Stimulated activated CD4-positive, alpha-beta T cell treated with anti-CD3 and anti-CD28 coated beads, TNF-alpha, amount 100 ng/mL, for 48 hours (primary cell): ENCODE measurements around the gene LYVE1.

ENCODE experiments used
- DNase-seq, 3 donors: peaks; one replicate each; pipeline ENCODE4 v3.0.0-alpha.2; 2020; ENCODE audit warnings: low read depth in 3 of 3

Gene LYVE1

DNA sequence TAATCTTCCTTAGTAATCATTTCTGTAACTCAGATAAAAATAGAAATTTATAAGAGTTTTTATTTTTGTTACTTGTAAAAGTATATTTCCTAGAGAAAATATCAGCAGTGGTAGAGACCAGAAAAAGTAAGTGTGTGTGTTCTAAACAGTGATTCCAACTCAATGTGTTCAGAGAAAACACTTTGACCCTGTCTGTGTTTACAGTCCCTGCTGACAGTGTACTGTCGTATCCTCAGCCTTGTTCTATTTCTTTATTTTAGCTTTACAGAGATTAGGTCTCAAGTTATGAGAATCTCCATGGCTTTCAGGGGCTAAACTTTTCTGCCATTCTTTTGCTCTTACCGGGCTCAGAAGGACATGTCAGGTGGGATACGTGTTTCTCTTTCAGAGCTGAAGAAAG lies 10.2 kb downstream of the LYVE1 start:
- DNase-seq, result no peak

DNA sequence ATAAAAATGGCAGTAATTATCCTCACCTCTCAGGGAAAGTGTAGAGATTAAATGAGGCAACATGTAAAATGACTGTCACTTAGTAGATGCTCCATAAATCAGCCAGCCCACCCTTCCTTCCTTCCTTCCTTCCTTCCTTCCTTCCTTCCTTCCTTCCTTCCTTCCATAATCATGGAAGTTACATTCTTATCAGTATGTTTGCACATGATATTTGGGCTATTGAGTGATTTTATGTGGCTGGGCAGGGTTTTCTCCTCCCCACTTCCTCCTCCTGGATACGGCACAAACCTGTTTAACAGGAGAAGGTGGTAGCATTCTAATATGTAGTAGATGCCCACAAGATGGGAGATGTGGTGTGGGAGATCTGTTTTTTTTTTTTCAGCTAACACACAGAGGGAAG lies 11.9 kb downstream of the LYVE1 start:
- DNase-seq, result no peak

DNA sequence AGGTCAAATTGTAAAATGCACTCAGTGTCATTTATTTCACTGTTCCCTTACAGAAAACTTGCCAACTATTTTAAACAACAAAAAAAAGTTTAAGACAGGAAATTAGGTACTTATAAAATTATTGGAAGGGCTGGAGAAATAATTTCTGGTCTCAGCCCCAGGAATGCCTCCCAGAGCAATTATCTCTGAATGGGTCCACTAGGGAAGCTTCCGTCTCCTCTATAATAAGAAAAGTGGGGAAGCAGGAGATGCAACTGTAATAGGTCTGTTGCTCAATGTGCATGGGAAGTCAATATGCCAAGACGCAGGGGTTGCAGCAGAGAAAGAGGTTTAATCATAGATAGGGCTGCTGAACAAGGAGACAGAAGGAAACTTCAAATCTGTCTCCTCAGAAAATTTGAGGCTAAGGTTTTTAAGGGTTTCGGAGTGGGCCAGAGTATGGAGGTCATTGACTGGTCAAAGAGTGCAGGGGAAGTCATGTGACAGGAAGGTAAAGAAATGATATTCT lies 16.6 kb downstream of the LYVE1 start:
- DNase-seq, result no peak

DNA sequence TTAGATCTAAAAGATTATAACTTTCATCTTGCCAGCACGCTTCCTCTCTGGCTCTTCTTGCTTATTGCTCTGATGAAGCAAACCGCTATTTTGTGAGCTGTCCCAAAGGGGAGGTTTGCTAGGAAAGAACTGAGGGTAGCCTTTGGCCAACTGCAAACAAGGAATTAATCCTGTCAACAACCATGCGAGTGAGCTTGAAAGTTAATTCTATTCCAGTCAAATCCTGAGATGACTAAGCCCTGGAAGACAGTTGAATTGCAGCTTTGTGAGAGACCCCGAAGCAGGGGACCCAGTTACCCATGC lies 17.2 kb downstream of the LYVE1 start:
- no peak for DNase-seq

DNA sequence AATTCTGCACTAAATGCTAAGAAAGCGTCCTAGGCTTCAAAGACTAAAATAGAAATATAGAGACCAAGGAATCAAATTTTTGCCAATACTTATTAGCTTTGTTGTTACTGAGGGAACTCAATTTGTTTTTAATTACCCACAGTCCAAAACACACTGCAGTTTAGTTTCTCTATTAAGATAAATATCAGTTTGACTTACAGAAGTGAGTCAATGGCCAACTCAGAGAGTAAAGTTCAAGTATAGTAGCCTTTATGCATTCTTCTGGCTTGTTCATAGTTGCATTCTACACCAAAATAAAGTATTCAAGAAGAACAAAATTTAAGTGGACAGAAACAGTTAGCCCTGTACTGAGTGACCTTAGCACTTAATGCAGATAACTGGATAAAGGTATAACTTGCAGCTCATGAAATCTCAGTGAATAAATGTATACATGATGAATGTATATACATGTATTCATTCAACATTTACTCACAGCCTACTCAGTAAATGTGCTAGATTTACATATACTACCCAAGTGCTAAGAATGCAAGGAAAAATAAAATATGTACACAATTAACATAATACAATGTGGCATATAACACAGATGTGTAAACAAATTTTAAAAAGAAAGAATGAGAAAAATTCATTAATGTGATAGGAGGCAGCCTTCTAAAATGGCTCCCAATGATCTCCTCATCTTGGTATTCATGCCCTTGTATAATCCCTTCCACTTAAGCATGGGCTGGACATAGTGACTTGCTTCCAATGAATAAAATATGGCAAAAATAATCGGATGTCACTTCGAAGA lies 17.8 kb downstream of the LYVE1 start:
- no peak for DNase-seq

DNA sequence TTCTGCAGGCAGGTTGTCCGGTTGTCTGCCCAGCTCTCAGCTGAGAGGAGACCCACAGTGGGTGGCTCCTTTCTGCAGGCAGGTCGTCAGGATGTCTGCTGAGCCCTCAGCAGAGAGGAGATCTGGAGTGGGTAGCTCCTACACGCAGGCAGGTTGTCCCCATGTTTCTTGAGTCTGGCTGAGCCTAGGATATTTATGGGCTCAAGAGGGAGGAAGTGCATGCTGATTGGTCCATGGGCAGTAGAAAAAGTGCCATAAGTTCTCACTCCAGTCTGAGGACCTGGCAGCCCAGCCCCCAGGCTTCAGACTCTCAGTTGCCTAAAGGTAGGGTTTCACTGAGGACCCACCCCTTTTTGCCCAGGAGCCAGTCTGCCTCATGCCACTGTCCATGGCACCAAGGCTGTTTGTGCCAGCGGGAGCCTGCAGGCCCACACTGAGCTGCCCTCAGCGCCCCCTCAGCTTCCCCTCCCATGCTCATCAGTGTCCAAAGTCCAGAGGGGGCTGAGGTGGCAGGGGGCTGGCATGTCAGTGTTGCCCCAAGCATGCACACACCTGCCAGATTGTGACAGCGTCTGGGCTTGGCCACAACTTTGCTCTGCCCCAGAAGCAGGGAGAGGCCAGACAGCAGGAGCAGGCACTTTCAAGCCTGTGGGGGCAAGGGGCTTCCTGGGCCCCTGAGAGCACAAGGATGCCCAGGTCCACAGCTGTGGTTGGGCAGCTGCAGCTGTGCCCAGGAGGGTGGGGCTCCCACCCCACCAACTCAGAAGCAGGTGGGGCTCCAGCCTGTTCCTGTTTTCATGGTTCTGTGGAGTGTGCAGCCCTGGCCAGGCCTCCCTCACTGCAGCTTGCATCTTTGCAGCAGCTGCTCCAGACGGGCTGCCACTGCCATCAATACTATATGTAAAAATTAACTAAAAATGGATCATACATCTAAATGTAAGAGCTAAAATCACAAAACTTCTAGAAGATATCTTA lies 23.7 kb downstream of the LYVE1 start:
- DNase-seq, result no peak

DNA sequence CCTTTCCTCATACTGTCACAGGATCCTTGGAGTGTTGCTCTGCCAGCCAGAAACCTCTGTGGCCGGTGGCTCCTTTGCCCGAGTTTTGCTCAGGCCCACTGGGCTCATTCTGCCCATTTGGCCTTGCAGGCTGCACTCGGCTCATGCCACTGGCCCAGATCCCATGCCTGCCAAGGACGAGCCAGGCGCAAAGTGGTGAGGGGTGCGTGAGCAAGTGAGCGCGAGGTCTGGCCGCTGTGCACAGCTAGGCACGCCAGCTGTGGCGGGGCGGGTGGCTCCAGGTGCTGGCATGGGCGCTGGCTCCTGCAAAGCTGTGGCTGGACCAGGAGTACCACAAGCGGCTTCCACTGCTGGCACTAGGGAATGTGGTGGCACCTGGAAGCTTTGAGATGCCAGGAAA lies 24.7 kb downstream of the LYVE1 start:
- DNase-seq, result no peak

DNA sequence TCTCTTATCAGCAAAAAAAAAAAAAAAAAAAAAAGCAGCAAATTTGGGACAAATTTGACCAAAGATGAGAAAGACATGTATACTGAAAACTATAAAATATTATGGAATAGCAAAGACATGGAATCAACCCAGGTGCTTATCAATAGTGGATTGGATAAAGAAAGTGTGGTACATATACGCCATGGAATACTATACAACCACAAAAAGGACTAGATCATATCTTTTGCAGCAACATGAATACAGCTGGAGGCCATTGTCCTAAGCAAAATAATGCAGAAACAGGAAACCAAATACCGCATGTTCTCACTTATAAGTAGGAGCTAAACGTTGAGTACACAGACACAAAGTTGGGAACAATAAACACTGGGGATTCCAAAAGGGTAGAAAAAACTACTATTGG lies 25.7 kb downstream of the LYVE1 start:
- no peak for DNase-seq

DNA sequence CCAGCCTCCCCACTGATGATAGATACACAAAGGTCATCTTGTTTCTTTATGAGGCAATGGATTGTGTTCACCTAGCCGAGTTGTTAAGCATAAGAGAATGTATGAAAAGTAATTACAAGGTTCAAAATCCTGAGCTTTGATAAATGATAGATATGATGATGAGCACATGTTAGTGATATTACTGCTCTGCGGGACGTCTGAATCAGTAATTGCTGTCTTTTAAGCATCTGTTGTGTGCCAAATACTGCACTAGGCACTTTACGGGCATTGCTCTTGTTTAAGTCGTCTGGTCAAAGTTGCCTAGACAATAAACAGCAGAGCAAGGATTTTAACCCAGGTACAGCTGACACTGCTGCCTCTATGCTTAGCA lies 26.9 kb downstream of the LYVE1 start:
- no peak for DNase-seq

DNA sequence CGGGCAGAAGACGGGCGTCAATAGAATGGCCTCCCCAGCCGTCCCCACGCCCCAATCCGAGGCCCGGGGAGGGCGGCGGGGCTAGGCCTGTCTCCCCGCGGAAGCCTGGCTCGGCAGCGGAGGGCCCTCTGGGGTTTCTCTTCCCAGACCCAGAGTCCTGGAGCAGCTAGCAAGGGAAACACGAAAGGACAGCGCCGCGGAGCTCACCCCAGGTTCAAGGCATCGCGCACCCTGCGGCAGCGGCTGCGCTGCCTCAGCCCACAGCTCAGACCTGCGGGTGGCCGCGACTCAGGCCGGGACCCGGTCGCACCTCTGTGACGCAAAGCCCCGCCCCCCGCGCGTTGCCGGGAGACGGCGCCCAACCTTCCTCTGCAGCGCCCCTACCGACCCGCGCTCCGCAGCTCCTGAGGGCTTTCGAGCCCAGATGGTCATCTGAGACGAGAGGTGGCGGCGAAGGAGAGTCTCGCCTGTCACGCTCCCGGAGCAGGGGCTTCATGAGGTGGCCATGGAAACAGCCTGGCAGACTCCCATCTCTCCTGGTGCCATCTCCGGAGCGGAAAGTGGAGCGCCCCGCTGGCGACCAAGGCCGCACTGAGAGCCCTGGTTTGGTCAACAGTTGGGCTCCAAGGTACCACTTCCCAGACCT lies 27.4 kb downstream of the LYVE1 start, which contains the start of gene RNF141:
RNF141 (minus strand) TSS at position 273 of the 646 bp plus-strand sequence. CDS start 7,029 bp downstream, outside the sequence.
- DNase-seq, result peak; percentile 91 to 99 (median 93)

DNA sequence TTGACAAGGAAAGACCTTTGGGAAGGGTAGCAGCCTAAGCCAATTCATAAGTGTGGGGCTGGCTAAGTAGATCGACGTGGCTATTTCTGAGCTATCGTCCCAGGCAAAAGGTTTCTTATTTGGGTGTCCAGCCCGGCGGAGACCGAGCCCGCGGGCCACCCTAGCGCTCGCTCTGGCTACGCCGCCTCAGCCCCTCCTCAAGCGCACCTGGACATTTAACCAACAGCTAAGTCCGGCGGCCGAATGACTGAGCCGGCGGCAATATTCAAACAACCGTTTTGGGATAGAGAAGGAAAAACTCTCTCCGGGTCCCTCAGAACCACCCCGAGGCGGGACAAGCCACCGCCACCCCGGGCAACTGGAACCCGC lies 27.9 kb downstream of the LYVE1 start:
- DNase-seq, result peak in 1 of 3 donors; percentile 4

DNA sequence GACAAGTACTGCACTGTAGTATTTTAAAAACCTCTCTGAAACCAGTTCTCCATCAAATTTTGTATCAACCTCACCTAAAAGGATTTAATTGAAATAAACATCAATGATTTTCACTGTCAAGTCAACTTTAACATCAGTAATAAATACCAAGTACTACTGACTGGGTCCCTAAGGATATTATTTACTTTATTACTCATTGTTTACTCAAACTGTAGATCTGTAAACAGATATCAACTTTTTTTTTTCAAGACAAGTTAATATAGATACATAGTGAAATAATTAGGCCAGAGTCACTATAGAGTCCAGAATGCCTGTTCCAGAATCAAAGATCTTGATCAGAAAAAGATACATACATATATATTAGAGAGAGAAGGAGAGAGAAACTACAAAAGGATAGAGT lies 29.1 kb downstream of the LYVE1 start:
- DNase-seq, result no peak

DNA sequence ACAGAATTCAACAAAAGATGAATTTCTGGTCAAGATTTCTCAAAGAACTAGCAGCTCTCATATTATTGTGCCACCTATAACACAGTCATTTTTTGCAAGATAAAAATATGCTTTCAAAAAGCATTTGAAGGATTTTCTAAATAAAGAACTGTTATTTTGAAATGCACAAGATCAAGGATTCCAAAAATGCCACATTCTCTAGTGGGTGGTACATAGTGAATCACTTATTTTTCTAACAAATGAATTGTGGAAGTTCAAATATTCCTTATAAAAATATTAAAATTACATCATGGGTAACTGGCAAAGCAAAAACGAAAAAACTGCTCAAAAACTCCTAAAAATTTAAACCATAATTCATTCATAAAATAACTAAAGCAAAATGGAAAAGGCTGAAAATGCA lies 29.5 kb downstream of the LYVE1 start:
- no peak for DNase-seq

DNA sequence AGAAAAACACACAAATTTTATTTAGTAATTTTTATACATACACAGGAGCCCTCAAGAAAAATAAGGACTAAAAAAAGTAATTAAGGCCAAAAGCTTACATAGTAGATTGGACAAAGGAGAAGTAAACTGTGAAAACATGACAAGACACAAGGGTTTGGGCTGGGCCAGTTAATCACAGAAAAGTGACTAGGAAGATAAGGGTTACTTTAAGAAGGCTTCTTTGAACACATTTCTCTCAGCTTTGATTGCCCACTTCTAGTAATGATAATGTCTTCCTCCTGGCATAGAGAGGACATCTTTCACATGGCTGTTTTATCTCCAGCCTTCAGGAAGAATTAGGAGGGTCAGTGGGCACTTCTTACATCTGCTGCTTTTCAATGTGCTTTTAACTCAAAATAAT lies 30.9 kb downstream of the LYVE1 start:
- DNase-seq, result no peak

DNA sequence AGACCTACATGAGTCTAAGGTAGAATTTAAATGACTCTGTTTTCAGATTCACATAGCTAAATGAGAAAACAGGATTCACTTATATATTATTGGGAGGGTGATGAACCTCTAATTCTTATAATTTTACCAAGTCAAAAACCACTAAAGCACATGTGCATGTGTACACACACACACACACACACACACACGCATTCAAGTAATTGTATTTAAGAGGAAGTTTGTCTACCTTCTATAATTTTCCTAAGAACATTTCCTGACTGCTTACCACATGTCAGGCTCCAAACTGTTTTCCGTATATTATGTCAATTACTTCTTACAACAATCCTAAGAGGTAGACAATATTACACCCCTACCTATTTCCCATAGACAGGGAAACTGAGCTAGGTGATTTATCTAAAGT lies 34.1 kb downstream of the LYVE1 start:
- DNase-seq, result no peak

DNA sequence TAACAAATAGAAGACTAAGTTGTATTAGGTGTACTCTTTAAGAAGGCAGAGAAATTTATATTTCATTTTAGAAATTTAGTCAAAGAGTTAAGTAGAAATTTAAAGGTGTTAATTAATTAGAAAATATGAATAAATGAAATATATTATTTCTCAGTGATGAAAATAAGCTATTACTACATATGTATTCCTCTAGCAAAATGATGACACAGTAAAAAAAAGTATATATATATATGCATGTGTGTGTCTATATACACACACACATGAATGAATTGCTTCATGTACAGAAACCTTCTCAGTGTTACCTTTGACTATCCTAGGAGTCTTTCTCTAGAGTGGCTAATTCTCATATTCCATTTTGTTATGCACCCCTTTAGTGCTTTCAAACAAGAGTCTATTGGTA lies 35.1 kb downstream of the LYVE1 start:
- DNase-seq, result no peak

DNA sequence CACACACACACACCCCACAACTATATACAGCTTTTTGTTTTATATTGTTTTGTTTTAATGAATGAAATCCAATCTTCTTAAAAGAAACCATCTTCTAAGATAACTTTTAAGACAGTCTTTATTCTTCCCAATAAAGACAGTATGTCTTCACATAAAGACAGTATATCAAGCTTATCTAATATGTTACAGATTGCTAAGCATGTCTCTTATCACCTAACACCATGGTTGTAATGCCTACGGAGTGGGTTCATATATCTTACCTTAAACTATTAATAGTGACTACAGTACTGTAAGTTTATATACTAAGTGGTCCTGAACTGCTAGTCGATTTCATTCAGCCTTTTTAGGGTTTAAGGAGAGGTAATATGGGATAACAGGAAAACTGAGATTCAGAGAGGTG lies 35.9 kb downstream of the LYVE1 start:
- DNase-seq, result no peak

DNA sequence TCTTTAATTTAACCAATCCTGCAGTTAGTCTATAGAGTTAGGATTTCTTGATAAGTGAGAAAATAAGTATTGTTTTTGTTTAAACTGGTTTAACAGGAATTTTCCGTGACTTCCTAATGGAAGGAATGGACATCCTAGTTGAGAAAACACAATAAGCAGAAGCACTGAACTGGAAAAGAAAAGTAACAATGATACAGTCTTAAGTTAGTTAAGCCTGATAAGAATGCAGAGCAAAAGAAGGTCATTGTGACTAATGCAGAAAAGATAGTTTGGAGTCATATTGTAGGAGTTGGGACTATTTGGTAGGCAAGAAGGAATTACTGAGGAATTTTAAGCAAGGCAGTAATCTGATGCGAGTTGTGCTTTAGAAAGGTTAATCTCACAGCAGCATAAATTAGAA lies 39.2 kb downstream of the LYVE1 start:
- no peak for DNase-seq

DNA sequence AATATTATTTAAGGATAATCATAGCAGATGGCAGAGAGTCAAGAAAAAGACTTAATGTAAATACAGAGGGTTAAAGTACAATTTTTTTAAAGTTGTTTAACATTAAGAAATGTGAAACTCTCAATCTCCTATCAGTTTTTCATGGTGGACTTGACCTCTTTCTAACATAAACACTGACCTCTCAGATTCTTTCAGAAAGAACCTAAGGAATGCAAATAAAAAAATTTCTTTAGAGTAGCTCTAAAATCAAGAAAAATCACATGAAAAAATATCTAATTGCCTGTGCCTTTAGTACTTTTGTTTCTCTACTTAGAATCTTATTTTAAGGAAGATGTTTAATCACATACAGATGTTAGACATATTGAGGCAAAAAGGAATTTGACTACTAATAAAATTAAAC lies 40.3 kb downstream of the LYVE1 start:
- no peak for DNase-seq

DNA sequence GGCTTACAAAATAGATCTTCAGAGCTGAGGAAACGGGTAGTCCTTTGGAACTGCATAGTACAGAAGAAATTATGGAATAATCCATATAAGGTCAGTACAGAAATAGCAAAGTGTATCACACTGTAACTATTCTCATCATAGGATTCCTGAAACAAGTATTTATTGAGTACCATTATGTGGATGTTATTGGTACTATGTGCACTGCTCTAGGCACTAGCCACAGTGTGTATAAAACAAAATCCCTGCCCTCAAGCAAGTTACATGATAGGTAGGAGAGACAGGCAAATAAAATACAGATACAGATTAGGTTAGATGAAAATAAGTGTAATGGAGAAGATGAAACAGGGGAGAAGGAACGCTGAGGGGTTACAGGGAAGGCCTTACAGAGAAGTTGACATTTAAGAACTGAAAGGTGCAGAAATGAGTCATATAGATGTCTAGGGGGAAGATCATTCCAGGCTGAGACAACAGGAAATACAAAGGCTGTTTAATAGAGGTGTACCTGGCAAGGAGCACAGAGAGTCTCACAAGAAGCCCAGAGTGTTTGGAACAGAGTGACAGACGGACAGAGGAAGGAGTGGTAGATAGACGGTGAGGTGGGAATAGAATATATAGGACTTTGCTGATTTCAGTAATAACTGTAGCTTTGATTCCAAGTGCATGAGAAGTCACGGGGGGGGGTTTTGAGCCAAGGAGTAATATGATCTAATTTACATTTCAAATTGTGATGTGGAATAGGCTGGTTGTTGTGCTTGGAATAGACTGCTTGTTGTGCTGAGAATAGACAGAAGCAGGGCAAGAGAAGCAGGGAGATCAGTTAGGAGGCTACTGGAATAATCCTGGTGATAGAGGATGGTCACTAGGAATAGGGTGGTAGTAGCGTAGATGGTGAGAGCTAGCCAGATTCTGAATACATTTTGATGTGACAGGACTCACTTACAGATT lies 41.2 kb downstream of the LYVE1 start:
- no peak for DNase-seq

DNA sequence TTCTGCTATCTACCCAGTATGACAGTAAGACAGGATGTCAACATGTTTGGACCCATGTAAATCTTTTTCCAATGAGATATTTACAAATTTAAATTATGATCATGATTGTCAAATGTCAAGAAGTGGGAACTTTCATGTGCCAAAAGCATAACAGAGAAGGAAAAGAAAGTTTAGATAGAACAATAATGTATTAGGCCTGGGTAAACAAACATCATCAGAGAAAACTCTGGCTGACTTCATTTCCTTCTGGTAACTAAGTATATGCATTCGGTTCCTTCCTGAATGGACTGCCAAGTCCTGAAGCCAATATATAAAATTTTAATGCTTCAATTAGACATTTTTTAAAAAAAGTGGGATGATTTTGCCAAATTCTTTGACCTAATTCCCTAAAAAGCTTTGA lies 44.0 kb downstream of the LYVE1 start:
- DNase-seq, result no peak
